H9 (cell line): ENCODE data around the gene COTL1. TPM values are rescaled to one million over a fixed set of nuclear protein-coding genes. Genes with fewer than 3 reads are reported as not detected.

Source experiments
- DNase-seq: peaks from one replicate; pipeline ENCODE4 v3.0.0-alpha.2; 2017
- H2AFZ ChIP-seq: one replicate; pipeline ENCODE4 v1.6.1; 2013; ENCODE audit warnings: mild to moderate bottlenecking, low read length, control low read depth, moderate library complexity
- H2AK5ac ChIP-seq: 2 replicates; pipeline ENCODE4 v1.6.1; 2013; ENCODE audit warnings: low read length, control low read depth, mixed read lengths; ENCODE audit not compliant: insufficient read length
- H2BK120ac ChIP-seq: one replicate; pipeline ENCODE4 v1.6.1; 2013; ENCODE audit warnings: low read depth, mild to moderate bottlenecking, low read length, control low read depth, inconsistent platforms; ENCODE audit not compliant: poor library complexity, severe bottlenecking
- H2BK12ac ChIP-seq: 2 replicates; pipeline ENCODE4 v1.6.1; 2013; ENCODE audit warnings: low read length, control low read depth, mixed read lengths, low read depth; ENCODE audit not compliant: insufficient read length
- H2BK15ac ChIP-seq: 2 replicates; pipeline ENCODE4 v1.6.1; 2013; ENCODE audit warnings: low read depth, low read length, control low read depth
- H2BK20ac ChIP-seq: one replicate; pipeline ENCODE4 v1.6.1; 2013; ENCODE audit warnings: low read depth, mild to moderate bottlenecking, low read length, control low read depth, inconsistent platforms; ENCODE audit not compliant: poor library complexity, severe bottlenecking
- H2BK5ac ChIP-seq: 2 replicates; pipeline ENCODE4 v1.6.1; 2013; ENCODE audit warnings: low read length, control low read depth, mixed read lengths; ENCODE audit not compliant: insufficient read length
- H3K14ac ChIP-seq: 2 replicates; pipeline ENCODE4 v1.6.1; 2013; ENCODE audit warnings: low read length, control low read depth; ENCODE audit not compliant: insufficient read depth
- H3K18ac ChIP-seq: 2 replicates; pipeline ENCODE4 v1.6.1; 2013; ENCODE audit warnings: low read depth, mild to moderate bottlenecking, mixed read lengths, low read length, control low read depth; ENCODE audit not compliant: insufficient read length
- H3K23ac ChIP-seq: 2 replicates; pipeline ENCODE4 v1.6.1; 2013; ENCODE audit warnings: low read length, control low read depth, mixed read lengths, low read depth; ENCODE audit not compliant: insufficient read length
- H3K23me2 ChIP-seq: 2 replicates; pipeline ENCODE4 v1.6.1; 2013; ENCODE audit warnings: low read depth, mild to moderate bottlenecking, mixed read lengths, low read length, control low read depth; ENCODE audit not compliant: insufficient read length, poor library complexity, severe bottlenecking
- H3K27ac ChIP-seq: 2 replicates; pipeline ENCODE4 v1.5.1; 2013; ENCODE audit warnings: low read length, control low read depth, mixed read lengths, low read depth; ENCODE audit not compliant: insufficient read length
- H3K27me3 ChIP-seq: 2 replicates; pipeline ENCODE4 v1.6.1; 2013; ENCODE audit warnings: low read length, control low read depth, inconsistent platforms; ENCODE audit not compliant: insufficient read depth
- H3K4ac ChIP-seq: 2 replicates; pipeline ENCODE4 v1.6.1; 2013; ENCODE audit warnings: low read depth, mild to moderate bottlenecking, control low read depth, inconsistent platforms, low read length, moderate library complexity
- H3K4me1 ChIP-seq: 2 replicates; pipeline ENCODE4 v1.6.1; 2013; ENCODE audit warnings: low read length, control low read depth, inconsistent platforms; ENCODE audit not compliant: insufficient read depth
- H3K4me2 ChIP-seq: 2 replicates; pipeline ENCODE4 v1.6.1; 2013; ENCODE audit warnings: low read length, control low read depth, mixed read lengths; ENCODE audit not compliant: insufficient read length, insufficient read depth
- H3K56ac ChIP-seq: 2 replicates; pipeline ENCODE4 v1.6.1; 2013; ENCODE audit warnings: low read depth, mild to moderate bottlenecking, mixed read lengths, low read length, control low read depth; ENCODE audit not compliant: insufficient read length
- H3K79me1 ChIP-seq: 2 replicates; pipeline ENCODE4 v1.6.1; 2013; ENCODE audit warnings: low read depth, mild to moderate bottlenecking, moderate library complexity, low read length, control low read depth, inconsistent platforms; ENCODE audit not compliant: insufficient read depth, poor library complexity, severe bottlenecking
- H3K79me2 ChIP-seq: 2 replicates; pipeline ENCODE4 v1.6.1; 2013; ENCODE audit warnings: low read length, control low read depth, inconsistent platforms; ENCODE audit not compliant: insufficient read depth
- H3K9ac ChIP-seq: 2 replicates; pipeline ENCODE4 v1.6.1; 2013; ENCODE audit warnings: low read length, control low read depth, mixed read lengths; ENCODE audit not compliant: insufficient read length; ENCODE audit errors: extremely low read depth
- H3K9me3 ChIP-seq: one replicate; pipeline ENCODE4 v1.6.1; 2013; ENCODE audit warnings: low read depth, low read length, inconsistent platforms; ENCODE audit not compliant: control insufficient read depth
- H3T11ph ChIP-seq: one replicate; pipeline ENCODE4 v1.6.1; 2013; ENCODE audit warnings: mild to moderate bottlenecking, low read length, control low read depth, inconsistent platforms
- H4K20me1 ChIP-seq: one replicate; pipeline ENCODE4 v1.6.1; 2013; ENCODE audit not compliant: control insufficient read depth, insufficient read length, insufficient read depth
- H4K5ac ChIP-seq: 2 replicates; pipeline ENCODE4 v1.6.1; 2013; ENCODE audit warnings: low read depth, mild to moderate bottlenecking, mixed read lengths, low read length, control low read depth; ENCODE audit not compliant: insufficient read length
- H4K8ac ChIP-seq: replicated peaks from 2 replicates; pipeline ENCODE4 v1.6.1; 2013; ENCODE audit warnings: low read length, control low read depth, mixed read lengths, low read depth; ENCODE audit not compliant: insufficient read length
- H4K91ac ChIP-seq: 2 replicates; pipeline ENCODE4 v1.6.1; 2013; ENCODE audit warnings: low read depth, mild to moderate bottlenecking, moderate library complexity, mixed read lengths, low read length, control low read depth; ENCODE audit not compliant: insufficient read length
- H3K27ac Mint-ChIP-seq, 3 experiments: 2 replicates in 2 of 3; 3 replicates in 1 of 3; pipeline ENCODE4 v1.8.0; 2020 to 2021; ENCODE audit warnings: mixed read lengths in 3 of 3, mild to moderate bottlenecking in 1 of 3, moderate library complexity in 1 of 3
- H3K27me3 Mint-ChIP-seq: 2 replicates; pipeline ENCODE4 v1.8.0; 2021; ENCODE audit warnings: low read depth, mild to moderate bottlenecking, moderate library complexity, mixed read lengths
- H3K36me3 Mint-ChIP-seq, 3 experiments: 2 replicates in 2 of 3; 3 replicates in 1 of 3; pipeline ENCODE4 v1.8.0; 2020 to 2021; ENCODE audit warnings: low read depth in 3 of 3, mixed read lengths in 3 of 3; ENCODE audit not compliant: insufficient read depth in 1 of 3
- H3K4me1 Mint-ChIP-seq, 2 experiments: 2 replicates each; pipeline ENCODE4 v1.8.0; 2020; ENCODE audit warnings: mixed read lengths in 2 of 2
- H3K4me3 Mint-ChIP-seq, 2 experiments: 2 replicates in 1 of 2; 3 replicates in 1 of 2; pipeline ENCODE4 v1.8.0; 2020 to 2021; ENCODE audit warnings: mild to moderate bottlenecking in 2 of 2, mixed read lengths in 2 of 2, moderate library complexity in 1 of 2
- H3K9me3 Mint-ChIP-seq, 2 experiments: 2 replicates in 1 of 2; 3 replicates in 1 of 2; pipeline ENCODE4 v1.8.0; 2020; ENCODE audit warnings: mild to moderate bottlenecking in 2 of 2, mixed read lengths in 2 of 2, moderate library complexity in 1 of 2
- CTCF ChIP-seq: fragments of 200-600 bp; sonication (generic); conservative IDR thresholded peaks from 3 replicates; pipeline ENCODE4 v1.8.0; 2021; ENCODE audit warnings: antibody characterized with exemption, mild to moderate bottlenecking
- WGBS: extraction: QIAGEN DNeasy Blood & Tissue Kit; methylation state at CpG from one replicate; pipeline ENCODE4 v1.1.7; 2013; ENCODE audit warnings: missing lambda C conversion rate, low lambda C conversion rate, mixed read lengths; ENCODE audit not compliant: insufficient read length; ENCODE audit errors: extremely low coverage; 5-methylcytosine and 5-hydroxymethylcytosine counted together
- total RNA-seq: library from RNA; stranded (reverse); gene quantifications from 2 replicates; pipeline ENCODE4 v1.2.1, GENCODE V29; 2021

The COTL1 gene
- total RNA-seq, 1 experiment from 2014 or later = 81.4 TPM

GRCh38 chr16:84548508-84548907 lies 69.4 kb downstream of the COTL1 start:
- Histone ChIP-seq H2AFZ (no peak overlapping the region), H3K4me2 (no peak overlapping the region), H3K14ac (no peak overlapping the region), H2BK5ac (no peak overlapping the region), H3K56ac (no peak overlapping the region), H3K9ac (no peak overlapping the region), H2BK20ac (no peak overlapping the region), H3K27me3 (no peaks in the 10 kb centered on the region), H3K23ac (no peak overlapping the region), H3K23me2 (no peaks in the 10 kb centered on the region), H4K8ac (no peak overlapping the region), H3K4me1 (no peaks in the 10 kb centered on the region; the same call in 1 of the 2 replicates), H3K79me1 (no peaks in the 10 kb centered on the region), H3K9me3 (no peaks in the 10 kb centered on the region), H2BK15ac (no peak overlapping the region), H2BK12ac (no peak overlapping the region), H3K18ac (no peak overlapping the region), H4K5ac (no peak overlapping the region), H3T11ph (no peak overlapping the region), H3K27ac (no peak overlapping the region), H3K79me2 (no peaks in the 10 kb centered on the region), H3K4ac (no peak overlapping the region), H4K20me1 (no peaks in the 10 kb centered on the region), H2AK5ac (no peak overlapping the region), H2BK120ac (no peak overlapping the region), H4K91ac (no peak overlapping the region)
- no peak for DNase-seq
- Mint-ChIP-seq H3K27me3 (no peaks in the 10 kb centered on the region; the same call in 1 of the 2 replicates), H3K36me3 (no peaks in the 10 kb centered on the region), H3K4me3 (no peak overlapping the region), H3K4me1 (peaks cover 19 to 41% of the 10 kb centered on the region in 2 experiments), H3K9me3 (no peaks in the 10 kb centered on the region), H3K27ac (no peak overlapping the region)
- no CpG with 5 or more reads among the region's 8 CpGs for WGBS
- no peak for TF ChIP-seq CTCF
